T-helper 2 cell (primary cell): ENCODE data around the gene SCFD1.
A peak's percentile ranks its signal among the peaks of the same experiment; 100 is the strongest.

Source experiments
- DNase-seq, 5 experiments: peaks; one replicate each; pipeline versions ENCODE4 v3.0.0 to v3.0.0-alpha.2; 2012 to 2022

The SCFD1 gene

GRCh38 chr14:30759172-30760125, 137.3 kb downstream of the SCFD1 start:
- DNase-seq: no peak

- DNase-seq: no peak
Measured at GRCh38 chr14:30763891-30764290, 141.8 kb downstream of the SCFD1 start.

- DNase-seq: no peak
Measured at GRCh38 chr14:30767624-30768023, 145.5 kb downstream of the SCFD1 start.

DNA sequence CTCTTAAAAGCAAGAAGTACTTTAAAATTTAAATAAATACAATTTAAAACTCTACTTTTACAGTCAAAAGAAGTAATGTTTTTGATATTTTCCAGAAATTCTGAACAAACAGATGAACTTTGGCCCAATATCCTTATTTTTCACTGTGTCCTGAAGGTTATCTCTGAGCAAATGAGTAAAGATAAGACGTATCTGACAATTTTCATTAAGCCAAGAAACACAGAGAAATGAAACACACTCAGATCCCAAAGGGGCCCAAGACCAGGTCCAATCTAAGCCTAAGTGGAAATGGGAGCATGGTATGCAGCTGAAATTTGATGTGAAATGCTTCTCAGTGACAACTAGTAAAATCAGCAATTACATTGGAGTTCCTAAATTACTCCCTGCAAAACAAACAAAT, 146.7 kb downstream of the SCFD1 start:
- no peak for DNase-seq

GRCh38 chr14:30770376-30770775, 148.3 kb downstream of the SCFD1 start:
- no peak for DNase-seq

GRCh38 chr14:30771595-30771994, 149.5 kb downstream of the SCFD1 start:
- DNase-seq: no peak

GRCh38 chr14:30779210-30779609, 157.1 kb downstream of the SCFD1 start:
- DNase-seq: peak in 1 of 5 experiments; percentile 3
